Cardiac muscle cell (in vitro differentiated cells and primary cell): Measurements from ENCODE around the gene MAP1S. TPM values are rescaled to one million over a fixed set of nuclear protein-coding genes. Genes with fewer than 3 reads are reported as not detected.
A peak's percentile ranks its signal among the peaks of the same experiment; 100 is the strongest.

Experiments used
- DNase-seq, 2 donors: peaks; one replicate each; pipeline versions ENCODE4 v3.0.0 to v3.0.0-alpha.2; 2010 to 2017; ENCODE audit warnings: low read depth in 1 of 2, low spot score in 1 of 2
- H3K27ac ChIP-seq: fragments of 200-600 bp; sonication (generic); 2 replicates; pipeline ENCODE4 v1.5.1; 2016
- H3K27me3 ChIP-seq: fragments of 200-600 bp; sonication (generic); 2 replicates; pipeline ENCODE4 v1.6.0; 2016; ENCODE audit warnings: control low read depth
- H3K36me3 ChIP-seq: fragments of 200-600 bp; sonication (generic); 2 replicates; pipeline ENCODE4 v1.5.1; 2016; ENCODE audit warnings: control low read depth
- H3K4me1 ChIP-seq: fragments of 200-600 bp; sonication (generic); 2 replicates; pipeline ENCODE4 v1.8.1; 2017; ENCODE audit warnings: low read depth, mild to moderate bottlenecking, mixed run types
- H3K4me3 ChIP-seq: fragments of 200-600 bp; sonication (generic); 2 replicates; pipeline ENCODE4 v1.5.1; 2016; ENCODE audit warnings: mild to moderate bottlenecking
- H3K9me3 ChIP-seq: fragments of 200-600 bp; sonication (generic); 2 replicates; pipeline ENCODE4 v1.5.1; 2017; ENCODE audit warnings: low read depth, mild to moderate bottlenecking, control low read depth
- CTCF ChIP-seq: IDR thresholded peaks from 2 replicates; pipeline ENCODE4 v1.5.1; 2012; ENCODE audit warnings: low read depth, mild to moderate bottlenecking, low read length
- polyA plus RNA-seq: library from polyadenylated mRNA; unstranded; fragments of >200 nt; fragmentation: Nextera tagmentation; extraction: Ambion mirVana; gene quantifications from 2 replicates; pipeline ENCODE4 v1.2.1, GENCODE V29; 2016
- total RNA-seq: library from RNA; depleted of rRNA; stranded (reverse); fragments of >200 nt; gene quantifications from 2 replicates; pipeline ENCODE4 v1.2.3, GENCODE V29; 2016

The MAP1S gene
- total RNA-seq (48.6 and 61.7 TPM in 2 replicates), polyA plus RNA-seq (60.4 and 73.9 TPM in 2 replicates)

GRCh38 chr19:17718947-17719711 lies at the start of gene MAP1S:
Gene MAP1S (plus strand): TSS chr19:17719480. CDS start chr19:17719503, 23 bp downstream.
- Histone ChIP-seq H3K27me3 (no peaks in the 10 kb centered on the region), H3K36me3 (peaks cover 3% of the 10 kb centered on the region), H3K9me3 (no peaks in the 10 kb centered on the region), H3K4me3 (peak within 1 kb of the TSS; percentile 99), H3K4me1 (peaks cover 8% of the 10 kb centered on the region), H3K27ac (peak within 1 kb of the TSS; percentile 79)
- no peak for TF ChIP-seq CTCF
- peak; percentile 74 to 89 for DNase-seq

GRCh38 chr19:17671906-17672305 lies 47.4 kb upstream of the MAP1S start:
- Histone ChIP-seq H3K36me3 (no peaks in the 10 kb centered on the region), H3K4me1 (no peaks in the 10 kb centered on the region), H3K9me3 (no peaks in the 10 kb centered on the region), H3K4me3 (no peak overlapping the region), H3K27me3 (no peaks in the 10 kb centered on the region), H3K27ac (no peak overlapping the region)
- DNase-seq: peak; percentile 19 to 44
- TF ChIP-seq CTCF: no peak

- Histone ChIP-seq H3K9me3 (no peaks in the 10 kb centered on the region), H3K4me1 (no peaks in the 10 kb centered on the region), H3K36me3 (no peaks in the 10 kb centered on the region), H3K27ac (no peak overlapping the region), H3K4me3 (no peak overlapping the region), H3K27me3 (no peaks in the 10 kb centered on the region)
- TF ChIP-seq CTCF: no peak
- DNase-seq: no peak
Measured at GRCh38 chr19:17673937-17674799, 45.1 kb upstream of the MAP1S start.

- Histone ChIP-seq H3K4me3 (no peak overlapping the region), H3K27me3 (no peaks in the 10 kb centered on the region), H3K36me3 (no peaks in the 10 kb centered on the region), H3K4me1 (peaks cover 7% of the 10 kb centered on the region), H3K9me3 (no peaks in the 10 kb centered on the region), H3K27ac (no peak overlapping the region)
- TF ChIP-seq CTCF: no peak
- no peak for DNase-seq
Measured at GRCh38 chr19:17676295-17676694, 43.0 kb upstream of the MAP1S start.

GRCh38 chr19:17677002-17677401 lies 42.3 kb upstream of the MAP1S start:
- H3K4me3 ChIP-seq: no peak overlapping the region
- peak in 1 of 2 donors; percentile 20 for DNase-seq
- no peak overlapping the region for H3K27ac ChIP-seq
- peak; percentile 9 for TF ChIP-seq CTCF
- H3K36me3 ChIP-seq: no peaks in the 10 kb centered on the region
- peaks cover 7% of the 10 kb centered on the region for H3K4me1 ChIP-seq
- H3K27me3 ChIP-seq: no peaks in the 10 kb centered on the region
- H3K9me3 ChIP-seq: no peaks in the 10 kb centered on the region
